OCI-LY1 (cell line): ENCODE results near the gene LLCFC1.

ENCODE experiments used
- EZH2 ChIP-seq: fragments of 200-600 bp; sonication (generic), shearing (Covaris generic); IDR thresholded peaks from 2 replicates; pipeline ENCODE4 v1.8.0; 2017; ENCODE audit warnings: borderline replicate concordance, mixed run types, mild to moderate bottlenecking, antibody characterized with exemption, low read length, moderate library complexity, mixed read lengths
- TF ChIP-seq, protein P1 (sequence below): fragments of 200-600 bp; sonication (generic), shearing (Covaris generic); IDR thresholded peaks from 2 replicates; pipeline ENCODE4 v1.5.1; 2017; ENCODE audit warnings: mild to moderate bottlenecking, antibody characterized with exemption, low read length, moderate library complexity, mixed read lengths

DNA sequence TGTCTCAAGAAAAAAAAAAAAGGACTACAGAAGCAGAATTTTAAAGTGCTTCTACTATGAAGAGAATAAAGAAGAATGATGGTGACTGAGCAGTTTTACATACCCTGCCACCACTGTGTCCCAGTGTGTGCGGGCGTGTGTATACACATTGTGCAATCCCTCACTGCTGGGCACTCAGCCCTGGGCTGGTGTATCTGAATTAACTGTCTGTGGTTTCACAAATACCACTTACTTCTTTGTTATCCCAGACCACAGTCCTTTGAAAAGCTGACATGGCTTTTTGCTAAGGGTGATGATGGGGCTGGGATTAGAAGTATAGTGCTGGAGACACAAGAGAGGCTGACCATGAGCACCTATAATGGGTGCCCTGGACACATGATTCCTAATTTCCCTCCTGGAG lies 32.6 kb upstream of the LLCFC1 start:
- TF ChIP-seq, protein P1, sequence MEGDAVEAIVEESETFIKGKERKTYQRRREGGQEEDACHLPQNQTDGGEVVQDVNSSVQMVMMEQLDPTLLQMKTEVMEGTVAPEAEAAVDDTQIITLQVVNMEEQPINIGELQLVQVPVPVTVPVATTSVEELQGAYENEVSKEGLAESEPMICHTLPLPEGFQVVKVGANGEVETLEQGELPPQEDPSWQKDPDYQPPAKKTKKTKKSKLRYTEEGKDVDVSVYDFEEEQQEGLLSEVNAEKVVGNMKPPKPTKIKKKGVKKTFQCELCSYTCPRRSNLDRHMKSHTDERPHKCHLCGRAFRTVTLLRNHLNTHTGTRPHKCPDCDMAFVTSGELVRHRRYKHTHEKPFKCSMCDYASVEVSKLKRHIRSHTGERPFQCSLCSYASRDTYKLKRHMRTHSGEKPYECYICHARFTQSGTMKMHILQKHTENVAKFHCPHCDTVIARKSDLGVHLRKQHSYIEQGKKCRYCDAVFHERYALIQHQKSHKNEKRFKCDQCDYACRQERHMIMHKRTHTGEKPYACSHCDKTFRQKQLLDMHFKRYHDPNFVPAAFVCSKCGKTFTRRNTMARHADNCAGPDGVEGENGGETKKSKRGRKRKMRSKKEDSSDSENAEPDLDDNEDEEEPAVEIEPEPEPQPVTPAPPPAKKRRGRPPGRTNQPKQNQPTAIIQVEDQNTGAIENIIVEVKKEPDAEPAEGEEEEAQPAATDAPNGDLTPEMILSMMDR = no peak
- TF ChIP-seq EZH2 = no peak
